ENCODE results near the gene UTS2B. TPM values are rescaled to one million over a fixed set of nuclear protein-coding genes. Genes with fewer than 3 reads are reported as not detected.
A peak's percentile ranks its signal among the peaks of the same experiment; 100 is the strongest.

Gene UTS2B
- total and polyA plus RNA-seq, 8 donors = 0.37 to 2.1 (median 0.72) TPM; not detected in 1

DNA sequence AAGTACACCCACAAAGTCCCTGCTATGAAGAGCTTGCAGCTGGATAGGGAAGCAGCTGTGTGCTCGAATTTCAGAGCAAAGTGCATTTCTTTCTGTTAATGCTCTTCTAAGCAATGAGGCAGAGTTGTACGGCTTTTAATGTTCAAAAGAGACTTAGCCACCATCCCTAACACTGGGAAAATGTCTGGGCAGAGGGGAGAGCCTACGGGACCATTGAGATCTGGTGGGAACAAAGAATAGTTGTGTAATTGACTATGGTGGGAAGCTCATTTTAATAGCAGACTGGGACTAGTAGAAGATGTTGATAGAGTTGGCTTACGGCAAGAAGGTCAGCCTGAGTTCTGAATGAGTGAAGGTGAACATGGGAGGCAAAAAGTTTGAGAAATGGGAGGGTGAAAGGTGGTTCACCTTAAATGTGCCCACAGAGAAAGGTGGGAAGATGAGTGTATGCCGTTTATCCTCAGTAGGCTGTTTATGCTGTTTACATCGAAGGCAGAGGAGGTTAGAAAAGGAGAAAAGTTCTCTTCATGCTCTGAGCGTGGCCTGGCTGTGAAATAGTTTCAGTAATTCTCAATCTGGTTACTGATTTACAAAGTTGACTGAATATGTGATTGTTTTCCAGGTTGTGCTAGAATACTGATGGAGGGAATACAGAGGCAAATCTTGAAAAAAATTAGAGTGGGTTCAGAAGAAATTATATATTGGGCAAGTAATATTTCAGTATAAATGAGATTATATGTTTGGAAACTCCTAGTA is 22.9 kb upstream of the UTS2B start:
- DNase-seq (no peak), ATAC-seq (no peak)
- no peaks in the 10 kb centered on the region for H3K9me3 ChIP-seq
- H3K27me3 ChIP-seq = no peaks in the 10 kb centered on the region
- no peaks in the 10 kb centered on the region for H3K36me3 ChIP-seq
- peaks cover 25 to 42% of the 10 kb centered on the region in 2 donors for H3K4me1 ChIP-seq
- no peak overlapping the region for H3K27ac ChIP-seq
- TF ChIP-seq, protein P1, sequence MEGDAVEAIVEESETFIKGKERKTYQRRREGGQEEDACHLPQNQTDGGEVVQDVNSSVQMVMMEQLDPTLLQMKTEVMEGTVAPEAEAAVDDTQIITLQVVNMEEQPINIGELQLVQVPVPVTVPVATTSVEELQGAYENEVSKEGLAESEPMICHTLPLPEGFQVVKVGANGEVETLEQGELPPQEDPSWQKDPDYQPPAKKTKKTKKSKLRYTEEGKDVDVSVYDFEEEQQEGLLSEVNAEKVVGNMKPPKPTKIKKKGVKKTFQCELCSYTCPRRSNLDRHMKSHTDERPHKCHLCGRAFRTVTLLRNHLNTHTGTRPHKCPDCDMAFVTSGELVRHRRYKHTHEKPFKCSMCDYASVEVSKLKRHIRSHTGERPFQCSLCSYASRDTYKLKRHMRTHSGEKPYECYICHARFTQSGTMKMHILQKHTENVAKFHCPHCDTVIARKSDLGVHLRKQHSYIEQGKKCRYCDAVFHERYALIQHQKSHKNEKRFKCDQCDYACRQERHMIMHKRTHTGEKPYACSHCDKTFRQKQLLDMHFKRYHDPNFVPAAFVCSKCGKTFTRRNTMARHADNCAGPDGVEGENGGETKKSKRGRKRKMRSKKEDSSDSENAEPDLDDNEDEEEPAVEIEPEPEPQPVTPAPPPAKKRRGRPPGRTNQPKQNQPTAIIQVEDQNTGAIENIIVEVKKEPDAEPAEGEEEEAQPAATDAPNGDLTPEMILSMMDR (IDR thresholded peaks at IDR 0.05) = no peak
- no peak overlapping the region for H3K4me3 ChIP-seq
- intact Hi-C loops (cut with DNase I) = no loop called here

DNA sequence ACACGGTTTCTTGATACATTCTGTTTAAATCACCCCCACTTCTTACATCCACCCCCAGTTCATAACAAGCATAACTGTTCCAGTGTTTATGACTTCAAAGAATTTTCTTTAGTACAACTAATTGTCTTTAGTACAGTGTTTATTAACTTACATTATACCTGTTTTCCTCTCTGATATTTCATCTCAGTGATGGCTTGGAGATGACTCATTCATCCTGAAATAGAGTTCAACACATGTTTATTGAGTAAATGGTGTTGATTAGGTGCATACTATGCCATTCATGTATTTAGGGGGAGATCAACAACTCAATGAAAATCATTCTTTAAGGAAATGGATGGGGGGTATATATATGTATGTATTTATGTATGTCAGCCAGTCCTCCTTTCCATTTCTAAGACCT is 21.7 kb upstream of the UTS2B start:
- Histone ChIP-seq H3K27me3 (no peaks in the 10 kb centered on the region), H3K9me3 (no peaks in the 10 kb centered on the region), H3K4me1 (peaks cover 22 to 42% of the 10 kb centered on the region in 2 donors), H3K4me3 (no peak overlapping the region), H3K27ac (peak overlapping the region in 1 of 2 donors; percentile 53), H3K36me3 (no peaks in the 10 kb centered on the region)
- no peak for DNase-seq
- no peak for ATAC-seq
- intact Hi-C loops (cut with DNase I) = no loop called here
- TF ChIP-seq, protein P1 (IDR thresholded peaks at IDR 0.05) = no peak

DNA sequence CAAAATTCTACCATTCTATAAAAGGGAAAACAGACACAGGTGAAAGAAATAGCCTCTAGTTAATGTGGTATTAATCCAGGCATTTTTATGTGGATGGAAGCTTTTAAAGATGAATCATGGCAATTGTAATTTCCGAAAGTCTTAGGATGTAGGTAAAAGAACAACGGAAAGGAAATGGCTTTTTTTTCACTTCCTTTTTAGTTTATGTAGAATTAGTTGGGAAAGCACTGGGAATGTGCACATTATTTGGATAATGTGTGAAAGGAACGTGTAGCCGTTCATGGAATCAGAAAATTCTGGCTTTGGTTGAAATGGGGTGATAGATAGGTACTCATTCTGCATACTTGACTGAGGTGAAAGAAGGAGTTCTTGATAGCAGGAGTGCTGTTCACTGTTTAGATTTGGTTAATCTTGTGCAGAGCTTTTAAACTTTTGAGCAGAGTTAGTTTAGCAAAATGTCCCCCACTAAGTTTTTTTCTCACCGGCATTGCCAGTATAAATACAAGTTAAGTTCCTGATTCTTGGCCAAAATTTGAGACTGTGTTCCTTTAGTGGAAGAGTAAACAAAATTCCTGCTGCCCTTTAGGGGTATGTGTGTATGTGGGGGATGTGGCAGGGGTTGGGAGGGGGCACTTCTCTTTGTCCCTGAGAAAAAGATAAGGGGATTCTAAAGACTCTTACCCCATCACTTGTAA is 20.2 kb upstream of the UTS2B start:
- ATAC-seq (peak; percentile 62), DNase-seq (peak in 1 of 4 donors; percentile 26)
- no peaks in the 10 kb centered on the region for H3K36me3 ChIP-seq
- intact Hi-C loops (cut with DNase I) = no loop called here
- peak overlapping the region; percentile 9 to 53 for H3K27ac ChIP-seq
- TF ChIP-seq, protein P1 (IDR thresholded peaks at IDR 0.05) = no peak
- no peaks in the 10 kb centered on the region for H3K9me3 ChIP-seq
- no peak overlapping the region for H3K4me3 ChIP-seq
- peaks cover 17 to 32% of the 10 kb centered on the region in 2 donors for H3K4me1 ChIP-seq
- H3K27me3 ChIP-seq = no peaks in the 10 kb centered on the region

DNA sequence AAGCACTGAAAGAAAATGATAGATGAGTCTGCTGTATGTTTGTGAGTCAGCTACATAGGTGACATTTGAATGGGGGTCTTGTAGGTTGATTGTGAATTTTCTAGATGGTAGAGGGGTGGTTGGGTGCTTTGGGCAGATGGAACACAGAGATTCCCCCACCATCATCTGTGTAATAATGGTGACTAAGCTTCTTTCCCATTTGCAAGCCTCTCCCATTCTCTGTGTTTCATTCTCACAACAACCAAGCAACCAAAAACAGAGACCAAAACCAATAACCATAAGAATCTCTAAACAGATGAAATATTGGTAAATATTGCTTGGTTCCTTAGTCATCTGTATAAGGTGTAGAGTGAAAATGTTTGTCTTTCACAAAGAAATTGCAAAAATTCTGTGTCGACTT is 17.8 kb upstream of the UTS2B start:
- H3K4me1 ChIP-seq = peaks cover 17 to 25% of the 10 kb centered on the region in 2 donors
- H3K9me3 ChIP-seq = no peaks in the 10 kb centered on the region
- intact Hi-C loops (cut with DNase I) = no loop called here
- no peaks in the 10 kb centered on the region for H3K36me3 ChIP-seq
- no peaks in the 10 kb centered on the region for H3K27me3 ChIP-seq
- TF ChIP-seq, protein P1 (IDR thresholded peaks at IDR 0.05) = no peak
- no peak overlapping the region for H3K27ac ChIP-seq
- DNase-seq = no peak
- ATAC-seq = no peak
- no peak overlapping the region for H3K4me3 ChIP-seq

DNA sequence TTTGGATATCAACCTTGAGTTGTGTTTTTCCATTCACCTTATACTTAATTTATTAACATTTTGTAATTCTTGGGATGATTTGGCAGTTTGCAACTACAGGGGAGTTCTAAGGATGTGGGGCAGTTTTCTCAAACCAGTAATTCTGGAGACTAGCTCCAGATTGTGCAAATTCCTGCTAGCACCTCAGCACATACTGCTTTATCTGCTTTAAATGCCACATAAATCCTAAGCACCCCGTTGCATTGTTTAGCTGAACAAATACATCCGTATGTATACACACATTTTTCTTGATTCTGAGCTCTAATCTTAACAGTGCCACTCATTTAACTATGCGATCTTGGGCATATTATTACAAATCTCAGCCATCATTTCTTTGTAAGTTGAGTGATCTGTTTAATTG is 16.9 kb upstream of the UTS2B start:
- H3K27me3 ChIP-seq = no peaks in the 10 kb centered on the region
- DNase-seq (no peak), ATAC-seq (no peak)
- no peaks in the 10 kb centered on the region for H3K36me3 ChIP-seq
- H3K9me3 ChIP-seq = no peaks in the 10 kb centered on the region
- intact Hi-C loops (cut with DNase I) = no loop called here
- TF ChIP-seq, protein P1 (IDR thresholded peaks at IDR 0.05) = no peak
- H3K4me1 ChIP-seq = peaks cover 17 to 30% of the 10 kb centered on the region in 2 donors
- H3K4me3 ChIP-seq = no peak overlapping the region
- no peak overlapping the region for H3K27ac ChIP-seq

All from left lung (tissue), 10 donors.